ENCODE results near the gene SLC9A1. TPM values are rescaled to one million over a fixed set of nuclear protein-coding genes. Genes with fewer than 3 reads are reported as not detected.

The SLC9A1 gene
- total and polyA plus RNA-seq, 10 of the 15 experiments (the other 5 are each of a cell fraction or from before 2014, with no cell fraction given): 0.87 to 21.4 (median 4.3) TPM

GRCh38 chr1:27099135-27099586 is 55.8 kb downstream of the SLC9A1 start (continued):
- TF ChIP-seq E4F1 (IDR thresholded peaks at IDR 0.05; ENCODE audit: borderline replicate concordance, partially characterized antibody) (peak; percentile 17), SMARCA5 (IDR thresholded peaks at IDR 0.05) (peak; percentile 19; the same call in 1 of the 2 replicates), USF2 (IDR thresholded peaks at IDR 0.05; ENCODE audit: borderline replicate concordance, low read depth, low read length) (no peak)

- no peak for ATAC-seq
- no peak for FAIRE-seq
- POLR2A ChIA-PET: interaction anchor here (1.5 to 1.6 kb wide), 2 partner anchors 52 to 54 kb away, joined by 6 to 7 read pairs; no protein-coding TSS in a partner anchor
- Histone ChIP-seq H3K9ac (ENCODE audit: control insufficient read depth, insufficient read depth, low read length) (no peak overlapping the region), H3K9me3 (replicated peaks; ENCODE audit: control insufficient read depth, insufficient read depth, low read length) (no peaks in the 10 kb centered on the region), H4K20me1 (ENCODE audit: control insufficient read depth, insufficient read depth) (no peaks in the 10 kb centered on the region), H2AFZ (ENCODE audit: control insufficient read depth, low read depth, low read length) (no peak overlapping the region; the same call in 1 of the 2 replicates), H3K36me3 (ENCODE audit: control insufficient read depth in 2 of 2, insufficient read depth in 2 of 2, low read length in 1 of 2) (peaks cover 0 to 1% of the 10 kb centered on the region in 2 experiments; a peak in 2 of 4 replicates), H3K27ac (ENCODE audit: control insufficient read depth, insufficient read depth) (peak overlapping the region; percentile 55; the same call in 1 of the 2 replicates), H3K4me1 (ENCODE audit: control insufficient read depth, insufficient read depth, low read length) (peaks cover 14% of the 10 kb centered on the region), H3K79me2 (ENCODE audit: control insufficient read depth, insufficient read depth, low read length) (no peaks in the 10 kb centered on the region), H3K4me3 (no peak overlapping the region), H3K4me2 (ENCODE audit: control insufficient read depth, insufficient read depth) (0 out of 2 replicates have a peak overlapping the region, but pooled peaks have one; percentile 25), H3K27me3 (replicated peaks in 1 of 2; ENCODE audit: control insufficient read depth in 2 of 2, insufficient read depth in 2 of 2, low read length in 1 of 2) (no peaks in the 10 kb centered on the region)
- CTCF ChIA-PET: interaction anchor here (0.7 to 16.9 kb wide), 15 partner anchors 13 to 508 kb away, joined by 3 to 577 read pairs (median 6); partner anchors contain the start of gene TRNP1
- RAD21 ChIA-PET (ENCODE audit: unreplicated experiment): interaction anchor here (0.7 to 12.7 kb wide), 17 partner anchors 11 to 258 kb away, joined by 3 to 224 read pairs (median 5); partner anchors contain the start of gene SLC9A1
- no TSS peak for BruUV-seq (replicated peaks)
- 77% methylated on average over 14 of the region's 14 CpGs for WGBS (ENCODE audit: insufficient coverage, insufficient replicate concordance, low lambda C conversion rate, missing lambda C conversion rate)
- SMC1A ChIA-PET (ENCODE audit: uncharacterized antibody, unreplicated experiment): interaction anchor here (1.0 to 6.4 kb wide), 11 partner anchors 13 to 185 kb away, joined by 3 to 176 read pairs (median 7); partner anchors contain the start of gene SLC9A1
- TF ChIP-seq RAD21 (IDR thresholded peaks at IDR 0.05; ENCODE audit: insufficient read depth, low read depth, low read length) (no peak), MLLT1 (IDR thresholded peaks at IDR 0.05) (peak; percentile 69; the same call in 1 of the 2 replicates), TAF1 (IDR thresholded peaks at IDR 0.05; ENCODE audit: borderline replicate concordance, low read depth, low read length) (no peak)
- DNase-seq (ENCODE audit: low read depth, low spot score): no peak
- intact Hi-C loops (cut with micrococcal nuclease; ENCODE audit: unreplicated experiment) (no loop called here), in situ Hi-C loops (cut with MboI) (loop anchor here (5.0 kb wide), 1 partner anchor 51 kb away; no protein-coding TSS in a partner anchor)
Measured at GRCh38 chr1:27098431-27099134, 56.3 kb downstream of the SLC9A1 start.

Data from GM12878 (cell line).